Fibroblast of lung (primary cell): ENCODE data around the gene DRD4. TPM values are rescaled to one million over a fixed set of nuclear protein-coding genes. Genes with fewer than 3 reads are reported as not detected.

Experiments used
- DNase-seq, 2 donors: peaks; one replicate each; pipeline versions ENCODE4 v3.0.0 to v3.0.0-alpha.2; 2010; ENCODE audit warnings: low read depth in 2 of 2
- H2AFZ ChIP-seq: 2 replicates; pipeline ENCODE4 v1.5.1; 2012; ENCODE audit warnings: low read length, control low read depth, inconsistent platforms
- H3K27ac ChIP-seq: 2 replicates; pipeline ENCODE4 v1.5.1; 2011; ENCODE audit warnings: low read length, control low read depth; ENCODE audit not compliant: insufficient read depth
- H3K27me3 ChIP-seq: 2 replicates; pipeline ENCODE4 v1.5.1; 2011; ENCODE audit warnings: mild to moderate bottlenecking, low read length; ENCODE audit not compliant: control insufficient read depth, insufficient read depth
- H3K36me3 ChIP-seq: 2 replicates; pipeline ENCODE4 v1.5.1; 2011; ENCODE audit warnings: low read length; ENCODE audit not compliant: control insufficient read depth, insufficient read depth
- H3K4me1 ChIP-seq: 2 replicates; pipeline ENCODE4 v1.5.1; 2011; ENCODE audit warnings: low read length; ENCODE audit not compliant: control insufficient read depth, insufficient read depth; ENCODE audit errors: extremely low read depth
- H3K4me2 ChIP-seq: 2 replicates; pipeline ENCODE4 v1.5.1; 2011; ENCODE audit warnings: low read length, control low read depth; ENCODE audit not compliant: insufficient read depth; ENCODE audit errors: extremely low read depth
- H3K4me3 ChIP-seq, 4 experiments: fragments of 200-600 bp in 1 of 4; sonication (generic) in 1 of 4; replicated peaks in 1 of 4; 2 replicates each; pipeline ENCODE4 v1.5.1; 2011 to 2016; ENCODE audit warnings: low read length in 4 of 4, low read depth in 3 of 4, mild to moderate bottlenecking in 3 of 4, control low read depth in 2 of 4, inconsistent platforms in 1 of 4, mixed read lengths in 1 of 4; ENCODE audit not compliant: insufficient read depth in 1 of 4; ENCODE audit errors: control extremely low read depth in 1 of 4
- H3K79me2 ChIP-seq: 2 replicates; pipeline ENCODE4 v1.5.1; 2012; ENCODE audit warnings: mild to moderate bottlenecking, low read length, inconsistent platforms; ENCODE audit not compliant: control insufficient read depth, insufficient read depth
- H3K9ac ChIP-seq: 2 replicates; pipeline ENCODE4 v1.5.1; 2011; ENCODE audit warnings: mild to moderate bottlenecking, low read length, control low read depth; ENCODE audit not compliant: insufficient read depth
- H3K9me3 ChIP-seq: 2 replicates; pipeline ENCODE4 v1.5.1; 2012; ENCODE audit warnings: low read depth, low read length; ENCODE audit not compliant: control insufficient read depth, insufficient read depth
- H4K20me1 ChIP-seq: 2 replicates; pipeline ENCODE4 v1.5.1; 2011; ENCODE audit warnings: low read length; ENCODE audit not compliant: control insufficient read depth, insufficient read depth; ENCODE audit errors: extremely low read depth
- CTCF ChIP-seq, 2 donors: IDR thresholded peaks in 1 of 2; conservative IDR thresholded peaks in 1 of 2; 1 replicate in 1 of 2; 2 replicates in 1 of 2; pipeline ENCODE4 v1.5.1; 2011 to 2012; ENCODE audit warnings: low read length in 2 of 2, control low read depth in 1 of 2, inconsistent platforms in 1 of 2, low read depth in 1 of 2, mild to moderate bottlenecking in 1 of 2
- EZH2 ChIP-seq: IDR thresholded peaks from 2 replicates; pipeline ENCODE4 v1.5.1; 2012; ENCODE audit warnings: low read length, control low read depth, mild to moderate bottlenecking; ENCODE audit errors: missing control alignments
- polyA plus RNA-seq, 2 donors: library from polyadenylated mRNA; depleted of rRNA in 1 of 2; stranded (reverse) in 1 of 2; unstranded in 1 of 2; fragments of >200 nt; gene quantifications; 2 replicates each; pipeline ENCODE4 v1.2.1, GENCODE V29; 2011 to 2012; ENCODE audit warnings: missing spikeins in 1 of 2
- total RNA-seq: library from RNA; depleted of rRNA; stranded (reverse); fragments of >200 nt; gene quantifications from 2 replicates; pipeline ENCODE4 v1.2.1, GENCODE V29; 2014

DRD4 gene
- total and polyA plus RNA-seq, 2 donors (not counting 1 experiment from before 2014, with no cell fraction given), result 0.17 TPM; not detected in 1

- peak; percentile 37 to 38 for DNase-seq
- H3K9ac ChIP-seq, result no peak overlapping the region
- peak overlapping the region; percentile 47 for H3K27ac ChIP-seq
- no peaks in the 10 kb centered on the region for H3K27me3 ChIP-seq
- H3K4me1 ChIP-seq, result no peaks in the 10 kb centered on the region
- no peak overlapping the region for H2AFZ ChIP-seq
- peaks cover 41% of the 10 kb centered on the region for H3K36me3 ChIP-seq
- H4K20me1 ChIP-seq, result no peaks in the 10 kb centered on the region
- no peaks in the 10 kb centered on the region for H3K9me3 ChIP-seq
- no peak for TF ChIP-seq EZH2
- TF ChIP-seq CTCF (conservative IDR thresholded peaks at IDR 0.05 in 1 of 2, IDR thresholded peaks at IDR 0.05 in 1 of 2; ENCODE audit: low read depth in 1 of 2, low read length in 2 of 2), result no peak
- H3K4me3 ChIP-seq, result no peak overlapping the region
- no peaks in the 10 kb centered on the region for H3K79me2 ChIP-seq
- no peak overlapping the region for H3K4me2 ChIP-seq
Measured at GRCh38 chr11:613369-613968, 23.6 kb upstream of the DRD4 start.

GRCh38 chr11:614021-614622, 22.9 kb upstream of the DRD4 start:
- no peaks in the 10 kb centered on the region for H3K79me2 ChIP-seq
- no peaks in the 10 kb centered on the region for H3K9me3 ChIP-seq
- H3K4me3 ChIP-seq, result no peak overlapping the region
- H3K4me1 ChIP-seq, result no peaks in the 10 kb centered on the region
- no peak overlapping the region for H3K9ac ChIP-seq
- peak overlapping the region; percentile 47 for H3K27ac ChIP-seq
- H3K4me2 ChIP-seq, result no peak overlapping the region
- DNase-seq, result no peak
- TF ChIP-seq EZH2, result no peak
- TF ChIP-seq CTCF (conservative IDR thresholded peaks at IDR 0.05 in 1 of 2, IDR thresholded peaks at IDR 0.05 in 1 of 2; ENCODE audit: low read depth in 1 of 2, low read length in 2 of 2), result no peak
- no peak overlapping the region for H2AFZ ChIP-seq
- no peaks in the 10 kb centered on the region for H3K27me3 ChIP-seq
- H3K36me3 ChIP-seq, result peaks cover 36% of the 10 kb centered on the region
- no peaks in the 10 kb centered on the region for H4K20me1 ChIP-seq

- Histone ChIP-seq H4K20me1 (no peaks in the 10 kb centered on the region), H3K36me3 (peaks cover 30% of the 10 kb centered on the region), H3K9ac (peak overlapping the region; percentile 84), H2AFZ (no peak overlapping the region), H3K4me3 (peak overlapping the region; percentile 42 to 79 (median 68)), H3K27me3 (no peaks in the 10 kb centered on the region), H3K79me2 (no peaks in the 10 kb centered on the region), H3K27ac (peak overlapping the region; percentile 73), H3K9me3 (no peaks in the 10 kb centered on the region), H3K4me1 (no peaks in the 10 kb centered on the region), H3K4me2 (peak overlapping the region; percentile 99)
- DNase-seq, result no peak
- TF ChIP-seq CTCF (conservative IDR thresholded peaks at IDR 0.05 in 1 of 2, IDR thresholded peaks at IDR 0.05 in 1 of 2; ENCODE audit: low read depth in 1 of 2, low read length in 2 of 2) (no peak), EZH2 (no peak)
Measured at GRCh38 chr11:614623-615503, 22.2 kb upstream of the DRD4 start.
